HepG2 (cell line): ENCODE data around the gene SGSM1. TPM values are rescaled to one million over a fixed set of nuclear protein-coding genes. Genes with fewer than 3 reads are reported as not detected.
A peak's percentile ranks its signal among the peaks of the same experiment; 100 is the strongest.

ENCODE experiments used
- AKNA ChIP-seq: sonication (generic); formaldehyde crosslinking; IDR thresholded peaks from 2 replicates; pipeline ENCODE4 v1.4.0; 2020; ENCODE audit warnings: missing genetic modification reagents, borderline replicate concordance
- CHCHD3 ChIP-seq: sonication (generic); formaldehyde crosslinking; IDR thresholded peaks from 2 replicates; pipeline ENCODE4 v1.8.0; 2022; ENCODE audit warnings: mild to moderate bottlenecking, missing genetic modification reagents, moderate library complexity
- CREB1 ChIP-seq, 2 experiments: fragments of 450-650 bp in 1 of 2; IDR thresholded peaks; 2 replicates each; pipeline ENCODE4 v1.6.1; 2016 to 2017; ENCODE audit warnings: control low read depth in 1 of 2, mild to moderate bottlenecking in 1 of 2, missing compliant biosample characterization in 1 of 2, missing genetic modification characterization in 1 of 2
- CSRNP2 ChIP-seq: sonication (generic); formaldehyde crosslinking; conservative IDR thresholded peaks from 2 replicates; pipeline ENCODE4 v1.8.0; 2022; ENCODE audit warnings: low read depth, missing genetic modification reagents
- GTF2F1 ChIP-seq: fragments of 150-350 bp; IDR thresholded peaks from 2 replicates; pipeline ENCODE4 v1.6.1; 2014; ENCODE audit warnings: low read length
- HES4 ChIP-seq: sonication (generic); formaldehyde crosslinking; IDR thresholded peaks from 2 replicates; pipeline ENCODE4 v1.9.0; 2021; ENCODE audit warnings: mild to moderate bottlenecking, missing genetic modification reagents, borderline replicate concordance
- HOXA9 ChIP-seq: sonication (generic); formaldehyde crosslinking; IDR thresholded peaks from 2 replicates; pipeline ENCODE4 v1.8.1; 2022; ENCODE audit warnings: missing genetic modification reagents, mild to moderate bottlenecking, moderate library complexity, borderline replicate concordance
- NR2F2 ChIP-seq: IDR thresholded peaks from 2 replicates; pipeline ENCODE4 v1.6.1; 2012; ENCODE audit warnings: low read depth, inconsistent platforms, borderline replicate concordance
- PAF1 ChIP-seq: IDR thresholded peaks from 2 replicates; pipeline ENCODE4 v1.6.1; 2016; ENCODE audit warnings: missing genetic modification reagents, missing compliant biosample characterization
- PHF5A ChIP-seq: IDR thresholded peaks from one replicate; pipeline ENCODE4 v1.6.1; 2018; ENCODE audit warnings: low read depth, missing genetic modification reagents; ENCODE audit not compliant: unreplicated experiment
- POGZ ChIP-seq: sonication (generic); formaldehyde crosslinking; IDR thresholded peaks from 2 replicates; pipeline ENCODE4 v1.4.0; 2020; ENCODE audit warnings: mild to moderate bottlenecking, missing genetic modification reagents
- ZNF124 ChIP-seq: sonication (generic); formaldehyde crosslinking; IDR thresholded peaks from 2 replicates; pipeline ENCODE4 v1.4.0; 2020; ENCODE audit warnings: missing genetic modification reagents
- ZNF17 ChIP-seq: sonication (generic); formaldehyde crosslinking; IDR thresholded peaks from 2 replicates; pipeline ENCODE4 v1.5.0; 2020; ENCODE audit warnings: mild to moderate bottlenecking, missing genetic modification reagents
- ZNF232 ChIP-seq: sonication (generic); formaldehyde crosslinking; IDR thresholded peaks from 2 replicates; pipeline ENCODE4 v1.4.0; 2020; ENCODE audit warnings: missing genetic modification reagents, borderline replicate concordance
- ZNF235 ChIP-seq: sonication (generic); formaldehyde crosslinking; IDR thresholded peaks from 2 replicates; pipeline ENCODE4 v1.8.1; 2023; ENCODE audit warnings: mild to moderate bottlenecking, missing genetic modification reagents, borderline replicate concordance
- ZNF33B ChIP-seq: sonication (generic); formaldehyde crosslinking; IDR thresholded peaks from 2 replicates; pipeline ENCODE4 v1.5.1; 2020; ENCODE audit warnings: mild to moderate bottlenecking, missing genetic modification reagents
- ZNF670 ChIP-seq: sonication (generic); formaldehyde crosslinking; IDR thresholded peaks from 2 replicates; pipeline ENCODE4 v1.8.0; 2022; ENCODE audit warnings: mild to moderate bottlenecking, missing genetic modification reagents, borderline replicate concordance
- ZNF7 ChIP-seq: IDR thresholded peaks from 2 replicates; pipeline ENCODE4 v1.6.1; 2016; ENCODE audit warnings: missing biosample characterization, missing genetic modification reagents
- ZNF790 ChIP-seq: sonication (generic); formaldehyde crosslinking; IDR thresholded peaks from 2 replicates; pipeline ENCODE4 v1.8.0; 2022; ENCODE audit warnings: missing genetic modification reagents, mild to moderate bottlenecking, borderline replicate concordance
- polyA plus RNA-seq, 8 experiments: library from polyadenylated mRNA; depleted of rRNA in 3 of 8; stranded (reverse) in 7 of 8; unstranded in 1 of 8; fragments of >200 nt; fragmentation: Illumina TruSeq in 4 of 8; extraction: Trizol in 4 of 8; gene quantifications; 2 replicates each; pipeline versions ENCODE4 v1.2.1 to v1.2.3, GENCODE V29; 2011 to 2016; ENCODE audit warnings: low read depth in 4 of 8, missing spikeins in 1 of 8, mixed read lengths in 1 of 8; ENCODE audit not compliant: insufficient read depth in 1 of 8
- total RNA-seq, 5 experiments: library from RNA; depleted of rRNA; stranded (reverse); fragments of >200 nt; fragmentation: Illumina TruSeq; extraction: Trizol; gene quantifications; 2 replicates each; pipeline ENCODE4 v1.2.3, GENCODE V29; 2016; ENCODE audit warnings: low read depth in 1 of 5
- TF ChIP-seq, protein P1 (sequence below): sonication (generic); formaldehyde crosslinking; IDR thresholded peaks from 2 replicates; pipeline ENCODE4 v1.5.0; 2020; ENCODE audit warnings: mild to moderate bottlenecking, missing genetic modification reagents

Gene SGSM1
- total and polyA plus RNA-seq, 2 of the 13 experiments (the other 11 are each of a cell fraction or from before 2014, with no cell fraction given): 0.07 TPM; not detected in 1

DNA sequence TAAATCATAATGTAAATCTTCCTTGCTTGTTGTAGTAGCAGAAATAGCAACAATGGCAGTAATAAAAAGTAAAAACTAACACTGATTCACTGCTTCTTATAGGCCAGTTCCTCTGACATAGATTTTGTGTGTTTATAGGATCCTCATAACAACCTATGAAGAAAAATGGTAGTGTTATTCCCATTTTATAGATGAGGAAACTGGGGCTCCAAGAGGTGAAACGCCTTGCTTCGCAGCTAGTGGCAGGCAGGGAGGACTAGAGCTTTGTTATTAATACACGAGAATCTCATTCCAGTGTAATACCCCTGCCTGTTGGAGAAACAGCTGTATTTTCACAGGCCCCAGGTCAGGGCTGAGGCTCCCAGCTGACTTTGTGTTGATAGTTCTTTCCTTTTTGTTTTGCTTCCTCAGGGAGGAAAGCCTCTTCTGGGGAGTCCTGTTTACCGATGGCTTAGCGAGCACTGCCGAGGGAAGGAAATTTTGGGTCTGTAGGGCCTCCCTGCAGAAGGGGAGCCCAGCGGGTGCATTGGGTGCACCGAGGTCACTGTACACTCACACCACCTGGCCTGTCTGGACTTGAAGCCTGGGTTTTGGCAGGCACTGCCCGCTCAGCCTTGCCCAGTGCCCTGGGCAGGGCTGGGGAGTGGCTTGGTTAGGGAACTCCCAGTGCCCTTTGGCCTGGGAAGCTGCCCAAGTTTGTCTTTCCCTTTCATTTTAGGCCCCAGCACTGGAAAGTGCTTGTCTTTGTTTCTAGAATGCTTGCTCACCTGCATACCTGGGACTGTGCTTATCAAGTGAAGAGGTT lies 160.0 kb downstream of the SGSM1 start (continued):
- TF ChIP-seq ZNF124 (CRISPR knock-in tag) (0 out of 2 replicates have a peak, but pooled peaks have one; percentile 24), ZNF17 (CRISPR knock-in tag) (no peak), CREB1 (IDR thresholded peaks at IDR 0.05) (no peak), CREB1 (CRISPR knock-in tag; IDR thresholded peaks at IDR 0.05) (no peak), ZNF790 (no peak), GTF2F1 (no peak), CSRNP2 (CRISPR knock-in tag) (no peak), ZNF7 (no peak), PHF5A (no peak), NR2F2 (no peak), ZNF33B (CRISPR knock-in tag) (no peak), ZNF232 (CRISPR knock-in tag) (no peak), ZNF670 (0 out of 2 replicates have a peak, but pooled peaks have one; percentile 41), PAF1 (CRISPR knock-in tag) (no peak), HES4 (CRISPR knock-in tag) (no peak), HOXA9 (CRISPR knock-in tag) (no peak), AKNA (CRISPR knock-in tag) (no peak), POGZ (CRISPR knock-in tag) (no peak), CHCHD3 (CRISPR knock-in tag) (no peak), ZNF235 (CRISPR knock-in tag) (no peak)
- TF ChIP-seq, protein P1, sequence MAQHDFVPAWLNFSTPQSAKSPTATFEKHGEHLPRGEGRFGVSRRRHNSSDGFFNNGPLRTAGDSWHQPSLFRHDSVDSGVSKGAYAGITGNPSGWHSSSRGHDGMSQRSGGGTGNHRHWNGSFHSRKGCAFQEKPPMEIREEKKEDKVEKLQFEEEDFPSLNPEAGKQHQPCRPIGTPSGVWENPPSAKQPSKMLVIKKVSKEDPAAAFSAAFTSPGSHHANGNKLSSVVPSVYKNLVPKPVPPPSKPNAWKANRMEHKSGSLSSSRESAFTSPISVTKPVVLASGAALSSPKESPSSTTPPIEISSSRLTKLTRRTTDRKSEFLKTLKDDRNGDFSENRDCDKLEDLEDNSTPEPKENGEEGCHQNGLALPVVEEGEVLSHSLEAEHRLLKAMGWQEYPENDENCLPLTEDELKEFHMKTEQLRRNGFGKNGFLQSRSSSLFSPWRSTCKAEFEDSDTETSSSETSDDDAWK (CRISPR knock-in tag): no peak
